Endothelial cell of umbilical vein (primary cell): ENCODE data around the gene LARP7. TPM values are rescaled to one million over a fixed set of nuclear protein-coding genes. Genes with fewer than 3 reads are reported as not detected.
A peak's percentile ranks its signal among the peaks of the same experiment; 100 is the strongest.

Experiments used
- BruUV-seq: library from RNA; stranded (reverse); fragments of 400-500 nt; replicated peaks from 2 replicates; lab custom pipeline; 2021; lab: Mats Ljungman, UMichigan
- CTCF ChIA-PET: fragments of 300-600, 350-600 bp; sonication (Branson Sonifier 250); formaldehyde crosslinking; loops from one replicate; lab custom pipeline; 2021; ENCODE audit warnings: antibody characterized with exemption, inconsistent platforms; lab: Charles Lee
- POLR2A ChIA-PET: fragments of 300-600, 350-600 bp; sonication (Branson Sonifier 250); formaldehyde crosslinking; loops from one replicate; lab custom pipeline; 2021; ENCODE audit warnings: antibody characterized with exemption, inconsistent platforms; lab: Charles Lee
- DNase-seq: peaks from one replicate; pipeline ENCODE4 v3.0.0-alpha.2; 2011; ENCODE audit warnings: low read depth, low spot score
- FAIRE-seq: peaks from 2 replicates; lab custom pipeline; 2011; peaks lifted over from hg19 to GRCh38; lab: Jason Lieb, UNC
- H2AFZ ChIP-seq: 2 replicates; pipeline ENCODE4 v1.6.0; 2012; ENCODE audit warnings: low read depth, low read length, control low read depth, inconsistent platforms
- H3K27ac ChIP-seq: 2 replicates; pipeline ENCODE4 v1.5.1; 2011; ENCODE audit warnings: low read depth, mild to moderate bottlenecking, control low read depth, low read length, moderate library complexity; ENCODE audit not compliant: insufficient read depth
- H3K27me3 ChIP-seq, 2 experiments: 2 replicates each; pipeline versions ENCODE4 v1.6.0 to v1.6.1; 2011; ENCODE audit warnings: low read length in 2 of 2, mixed read lengths in 1 of 2; ENCODE audit not compliant: control insufficient read depth in 2 of 2, insufficient read depth in 2 of 2
- H3K36me3 ChIP-seq, 2 experiments: 2 replicates in 1 of 2; 3 replicates in 1 of 2; pipeline ENCODE4 v1.5.1; 2011; ENCODE audit warnings: low read length in 2 of 2, mild to moderate bottlenecking in 1 of 2, moderate library complexity in 1 of 2; ENCODE audit not compliant: control insufficient read depth in 2 of 2, insufficient read depth in 2 of 2; ENCODE audit errors: extremely low read depth in 1 of 2
- H3K4me1 ChIP-seq: 3 replicates; pipeline ENCODE4 v1.5.1; 2011; ENCODE audit warnings: mild to moderate bottlenecking, low read length; ENCODE audit not compliant: control insufficient read depth, insufficient read depth; ENCODE audit errors: extremely low read depth
- H3K4me2 ChIP-seq: 2 replicates; pipeline ENCODE4 v1.6.1; 2011; ENCODE audit warnings: low read length, control low read depth, mixed read lengths; ENCODE audit not compliant: insufficient read depth
- H3K4me3 ChIP-seq, 3 experiments: fragments of 200-600 bp in 1 of 3; sonication (generic), shearing (Covaris generic) in 1 of 3; replicated peaks in 1 of 3; 2 replicates each; pipeline ENCODE4 v1.5.1; 2011 to 2016; ENCODE audit warnings: control low read depth in 3 of 3, low read length in 3 of 3, mild to moderate bottlenecking in 2 of 3, inconsistent platforms in 1 of 3, low read depth in 1 of 3, moderate library complexity in 1 of 3; ENCODE audit not compliant: insufficient read depth in 1 of 3
- H3K79me2 ChIP-seq: 2 replicates; pipeline ENCODE4 v1.6.0; 2012; ENCODE audit warnings: low read length, inconsistent platforms; ENCODE audit not compliant: control insufficient read depth, insufficient read depth
- H3K9ac ChIP-seq: replicated peaks from 2 replicates; pipeline ENCODE3; 2011; ENCODE audit warnings: low read length, control low read depth; ENCODE audit not compliant: insufficient read depth; ENCODE audit errors: extremely low read depth
- H3K9me1 ChIP-seq: replicated peaks from 3 replicates; pipeline ENCODE4 v1.6.0; 2011; ENCODE audit warnings: mild to moderate bottlenecking, low read length; ENCODE audit not compliant: control insufficient read depth, insufficient read depth; ENCODE audit errors: extremely low read depth
- H3K9me3 ChIP-seq: replicated peaks from 2 replicates; pipeline ENCODE4 v1.5.1; 2012; ENCODE audit warnings: low read length, inconsistent platforms; ENCODE audit not compliant: control insufficient read depth, insufficient read depth
- H4K20me1 ChIP-seq: replicated peaks from 2 replicates; pipeline ENCODE3; 2011; ENCODE audit warnings: mild to moderate bottlenecking, low read length; ENCODE audit not compliant: control insufficient read depth, insufficient read depth; ENCODE audit errors: extremely low read depth
- EZH2 ChIP-seq: IDR thresholded peaks from 2 replicates; pipeline ENCODE4 v1.6.1; 2012; ENCODE audit warnings: borderline replicate concordance, low read depth, mild to moderate bottlenecking, moderate library complexity, low read length, inconsistent platforms; ENCODE audit not compliant: severe bottlenecking
- POLR2A ChIP-seq: IDR thresholded peaks from 2 replicates; pipeline ENCODE4 v1.6.1; 2012; ENCODE audit warnings: low read depth, mild to moderate bottlenecking, control low read depth, low read length
- POLR2AphosphoS5 ChIP-seq: IDR thresholded peaks from 2 replicates; pipeline ENCODE4 v1.6.1; 2012; ENCODE audit warnings: low read depth, mild to moderate bottlenecking, control low read depth, low read length, moderate library complexity; ENCODE audit not compliant: insufficient read depth
- dilution Hi-C: fragments of 300-500 bp; cut with MboI; formaldehyde crosslinking; loops from one replicate; pipeline ENCODE4 v1.15.0; 2019; ENCODE audit warnings: low sequenced_read_pairs; ENCODE audit not compliant: extremely low pct_ligation_motif_present
- intact Hi-C: fragments of 100-400 bp; cut with micrococcal nuclease; formaldehyde crosslinking; loops from one replicate; pipeline ENCODE4 v1.10.0; 2022
- polyA plus RNA-seq, 4 experiments: library from polyadenylated mRNA; depleted of rRNA in 3 of 4; stranded (reverse) in 3 of 4; unstranded in 1 of 4; fragments of >200 nt; gene quantifications; 2 replicates each; pipeline versions ENCODE4 v1.2.1 to v1.2.3, GENCODE V29; 2011 to 2012; ENCODE audit warnings: missing spikeins in 1 of 4
- total RNA-seq: library from RNA; stranded (reverse); gene quantifications from 2 replicates; pipeline ENCODE4 v1.2.3, GENCODE V29; 2021
- TF ChIP-seq, protein P1 (sequence below), 2 donors: IDR thresholded peaks; 1 replicate in 1 of 2; 2 replicates in 1 of 2; pipeline ENCODE4 v1.5.1; 2011; ENCODE audit warnings: low read length in 2 of 2, mild to moderate bottlenecking in 2 of 2, moderate library complexity in 2 of 2, control low read depth in 1 of 2, inconsistent platforms in 1 of 2, low read depth in 1 of 2; ENCODE audit not compliant: insufficient read depth in 1 of 2; ENCODE audit errors: extremely low read depth in 1 of 2

LARP7 gene
- total and polyA plus RNA-seq, 2 donors (not counting 3 experiments of a cell fraction or from before 2014, with no cell fraction given), result 6.9 to 35.1 TPM

DNA sequence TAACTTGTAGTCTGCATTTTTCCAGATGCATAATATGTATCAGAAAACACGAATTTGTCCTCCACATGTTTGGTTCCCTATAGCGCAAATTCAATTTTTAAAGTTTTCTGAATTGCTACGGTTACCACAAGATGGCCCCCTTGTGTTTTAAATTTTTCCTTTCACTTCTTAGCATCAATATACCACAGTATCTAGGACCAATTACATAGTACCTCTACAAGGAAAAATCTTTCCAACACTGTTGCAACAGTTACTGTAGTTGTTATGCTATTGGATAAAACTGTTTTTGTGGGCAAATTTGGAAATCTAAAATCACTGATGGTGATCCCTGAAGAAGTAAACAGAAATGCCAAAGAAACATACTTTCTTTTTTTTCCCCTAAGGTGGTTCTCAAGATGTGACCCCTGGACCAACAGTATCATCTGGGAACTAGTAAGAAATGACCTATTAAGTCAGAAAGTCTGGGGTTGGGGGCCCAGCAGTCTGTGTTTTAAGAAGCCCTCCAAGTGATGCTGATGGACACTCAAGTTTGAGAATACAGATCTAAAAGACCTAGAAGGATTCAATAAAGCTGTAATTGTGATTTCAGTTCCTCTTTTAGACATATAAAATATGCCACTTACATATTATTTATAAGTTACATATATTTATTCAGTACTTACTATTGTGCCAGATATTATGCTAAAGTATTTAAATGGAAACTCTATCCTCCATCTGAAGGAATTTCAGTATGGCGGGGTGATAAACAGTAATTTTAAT lies 3.3 kb upstream of the LARP7 start:
- BruUV-seq, result no TSS peak
- FAIRE-seq (peak; percentile 54), DNase-seq (peak; percentile 48)
- Histone ChIP-seq H3K4me3 (peak overlapping the region in 1 of 3 experiments; percentile 6), H3K4me1 (peaks cover 16% of the 10 kb centered on the region), H2AFZ (peak overlapping the region; percentile 57), H3K27me3 (no peaks in the 10 kb centered on the region), H3K9ac (peak overlapping the region; percentile 26), H3K36me3 (no peaks in the 10 kb centered on the region), H3K4me2 (peak overlapping the region; percentile 40), H3K9me3 (no peaks in the 10 kb centered on the region), H3K9me1 (no peaks in the 10 kb centered on the region), H4K20me1 (no peaks in the 10 kb centered on the region), H3K79me2 (peaks cover 21% of the 10 kb centered on the region), H3K27ac (no peak overlapping the region)
- TF ChIP-seq POLR2A, result no peak
- TF ChIP-seq, protein P1, sequence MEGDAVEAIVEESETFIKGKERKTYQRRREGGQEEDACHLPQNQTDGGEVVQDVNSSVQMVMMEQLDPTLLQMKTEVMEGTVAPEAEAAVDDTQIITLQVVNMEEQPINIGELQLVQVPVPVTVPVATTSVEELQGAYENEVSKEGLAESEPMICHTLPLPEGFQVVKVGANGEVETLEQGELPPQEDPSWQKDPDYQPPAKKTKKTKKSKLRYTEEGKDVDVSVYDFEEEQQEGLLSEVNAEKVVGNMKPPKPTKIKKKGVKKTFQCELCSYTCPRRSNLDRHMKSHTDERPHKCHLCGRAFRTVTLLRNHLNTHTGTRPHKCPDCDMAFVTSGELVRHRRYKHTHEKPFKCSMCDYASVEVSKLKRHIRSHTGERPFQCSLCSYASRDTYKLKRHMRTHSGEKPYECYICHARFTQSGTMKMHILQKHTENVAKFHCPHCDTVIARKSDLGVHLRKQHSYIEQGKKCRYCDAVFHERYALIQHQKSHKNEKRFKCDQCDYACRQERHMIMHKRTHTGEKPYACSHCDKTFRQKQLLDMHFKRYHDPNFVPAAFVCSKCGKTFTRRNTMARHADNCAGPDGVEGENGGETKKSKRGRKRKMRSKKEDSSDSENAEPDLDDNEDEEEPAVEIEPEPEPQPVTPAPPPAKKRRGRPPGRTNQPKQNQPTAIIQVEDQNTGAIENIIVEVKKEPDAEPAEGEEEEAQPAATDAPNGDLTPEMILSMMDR (IDR thresholded peaks at IDR 0.05; ENCODE audit: extremely low read depth in 1 of 2, insufficient read depth in 1 of 2, low read depth in 1 of 2, low read length in 2 of 2), result peak; percentile 7 to 14
- ChIA-PET POLR2A (no interaction called here), CTCF (interaction anchor here (0.8 to 1.5 kb wide), 7 partner anchors 13 to 318 kb away, joined by 3 to 10 read pairs (median 5); no protein-coding TSS in a partner anchor)
- intact Hi-C loops (loop anchor here (1.0 to 5.0 kb wide), 4 partner anchors 129 to 319 kb away; no protein-coding TSS in a partner anchor), dilution Hi-C loops (no loop called here)

DNA sequence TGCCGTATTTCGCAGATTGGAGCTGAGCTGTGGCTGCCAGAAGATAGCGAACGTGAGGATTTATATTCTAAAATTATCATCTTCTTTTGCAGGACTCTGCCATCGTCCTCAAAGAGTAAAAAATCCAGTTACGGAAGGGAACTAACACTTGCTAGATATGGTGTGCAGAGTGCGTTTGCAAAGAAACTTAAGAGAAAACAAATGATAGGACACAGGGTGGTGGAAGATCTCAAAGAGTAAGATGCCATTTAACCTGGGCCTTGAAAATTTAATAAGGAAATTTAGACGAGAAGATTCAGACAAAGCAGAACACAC lies 566 bp downstream of the LARP7 start:
- no TSS peak for BruUV-seq
- peak overlapping the region; percentile 85 to 97 (median 96) for H3K4me3 ChIP-seq
- peaks cover 16% of the 10 kb centered on the region for H3K4me1 ChIP-seq
- no peaks in the 10 kb centered on the region for H3K9me3 ChIP-seq
- H3K27ac ChIP-seq, result peak overlapping the region; percentile 91
- peak overlapping the region; percentile 67 for H2AFZ ChIP-seq
- TF ChIP-seq EZH2 (no peak), POLR2AphosphoS5 (peak; percentile 30)
- dilution Hi-C loops (no loop called here), intact Hi-C loops (loop anchor here (1.0 to 5.0 kb wide), 3 partner anchors 68 to 554 kb away; no protein-coding TSS in a partner anchor)
- DNase-seq (no peak), FAIRE-seq (no peak)
- no peaks in the 10 kb centered on the region for H3K36me3 ChIP-seq
- ChIA-PET CTCF (interaction anchor here (0.6 to 1.0 kb wide), 3 partner anchors 11 to 341 kb away, joined by 3 read pairs; partner anchors contain the start of gene ALPK1), POLR2A (no interaction called here)
- H4K20me1 ChIP-seq, result no peaks in the 10 kb centered on the region
- peak overlapping the region; percentile 89 for H3K4me2 ChIP-seq
- peak overlapping the region; percentile 92 for H3K9ac ChIP-seq
- no peaks in the 10 kb centered on the region for H3K9me1 ChIP-seq
- H3K79me2 ChIP-seq, result peaks cover 27% of the 10 kb centered on the region
- H3K27me3 ChIP-seq, result no peaks in the 10 kb centered on the region
